ENCODE measurements around the gene PPP4R3A.
"Not testable (repeated sequence)": the region's sequence is repeated elsewhere in the genome, so short reads cannot be mapped to it uniquely, and the experiment has no call there.

The PPP4R3A gene

DNA sequence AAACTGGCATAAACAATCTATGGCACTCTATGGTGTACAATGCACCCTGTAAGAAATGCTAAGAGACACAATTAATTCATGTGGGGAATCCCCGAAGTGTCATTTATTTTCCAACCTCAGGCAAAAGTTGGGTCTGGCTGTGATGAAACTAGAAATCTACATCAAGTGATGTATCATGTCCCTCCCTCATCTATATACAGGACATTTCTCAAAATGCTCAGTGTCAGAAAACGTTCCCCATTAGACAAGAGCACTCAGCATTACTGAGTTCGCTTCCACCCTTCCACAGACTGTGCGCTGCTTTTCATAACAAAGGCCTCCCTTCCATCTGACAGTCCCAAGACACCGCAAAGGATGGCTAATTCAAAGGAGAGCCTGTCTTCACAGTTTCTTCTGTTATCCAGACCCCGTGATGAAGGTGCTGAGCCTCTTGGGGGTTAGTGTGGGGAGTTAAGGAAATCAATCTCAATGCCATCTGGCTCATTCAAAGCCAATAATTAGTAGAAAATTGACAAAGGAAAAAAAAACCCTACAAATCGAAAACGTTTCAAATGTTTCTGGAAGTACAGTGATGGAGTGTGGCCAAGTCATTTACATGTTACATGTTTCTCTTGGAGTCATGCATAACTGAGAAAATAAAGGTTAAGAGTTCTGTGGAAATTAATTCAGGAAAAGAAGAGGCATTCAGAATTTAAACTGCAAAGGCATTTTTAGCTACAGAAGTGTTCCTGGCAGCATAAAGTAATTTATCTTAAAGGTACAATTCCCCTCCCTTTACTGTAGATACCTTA, 100.0 kb downstream of the PPP4R3A start:
- no peak overlapping the region for H3K4me3 ChIP-seq (replicated peaks; ENCODE audit: low read depth, low read length)
- TF ChIP-seq, protein P1, sequence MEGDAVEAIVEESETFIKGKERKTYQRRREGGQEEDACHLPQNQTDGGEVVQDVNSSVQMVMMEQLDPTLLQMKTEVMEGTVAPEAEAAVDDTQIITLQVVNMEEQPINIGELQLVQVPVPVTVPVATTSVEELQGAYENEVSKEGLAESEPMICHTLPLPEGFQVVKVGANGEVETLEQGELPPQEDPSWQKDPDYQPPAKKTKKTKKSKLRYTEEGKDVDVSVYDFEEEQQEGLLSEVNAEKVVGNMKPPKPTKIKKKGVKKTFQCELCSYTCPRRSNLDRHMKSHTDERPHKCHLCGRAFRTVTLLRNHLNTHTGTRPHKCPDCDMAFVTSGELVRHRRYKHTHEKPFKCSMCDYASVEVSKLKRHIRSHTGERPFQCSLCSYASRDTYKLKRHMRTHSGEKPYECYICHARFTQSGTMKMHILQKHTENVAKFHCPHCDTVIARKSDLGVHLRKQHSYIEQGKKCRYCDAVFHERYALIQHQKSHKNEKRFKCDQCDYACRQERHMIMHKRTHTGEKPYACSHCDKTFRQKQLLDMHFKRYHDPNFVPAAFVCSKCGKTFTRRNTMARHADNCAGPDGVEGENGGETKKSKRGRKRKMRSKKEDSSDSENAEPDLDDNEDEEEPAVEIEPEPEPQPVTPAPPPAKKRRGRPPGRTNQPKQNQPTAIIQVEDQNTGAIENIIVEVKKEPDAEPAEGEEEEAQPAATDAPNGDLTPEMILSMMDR (IDR thresholded peaks at IDR 0.05; ENCODE audit: low read depth, low read length, missing control alignments) = no peak
- DNase-seq (ENCODE audit: extremely low read depth, low read depth) = no peak

DNA sequence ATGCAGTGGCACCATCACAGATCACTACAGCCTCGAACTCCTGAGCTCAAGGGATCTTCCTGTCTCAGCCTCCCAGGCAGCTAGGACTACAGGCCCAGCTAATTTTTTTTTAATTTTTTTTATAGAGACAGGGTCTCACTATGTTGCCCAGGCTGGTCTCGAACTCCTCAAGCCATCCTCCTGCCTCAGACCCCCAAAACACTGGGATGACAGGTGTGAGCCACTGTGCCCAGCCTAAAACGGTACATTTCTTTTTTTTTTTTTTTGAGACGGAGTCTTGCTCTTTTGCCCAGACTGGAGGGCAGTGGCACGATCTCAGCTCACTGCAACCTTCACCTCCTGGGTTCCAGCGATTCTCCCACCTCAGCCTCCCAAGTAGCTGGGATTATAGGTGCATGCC, 100.9 kb downstream of the PPP4R3A start:
- H3K4me3 ChIP-seq (replicated peaks; ENCODE audit: low read depth, low read length); DNase-seq (ENCODE audit: extremely low read depth, low read depth): not testable (repeated sequence)

Data from HFF-Myc (cell line).